Epidermal melanocyte (primary cell): ENCODE results near the gene UMOD.

ENCODE experiments used
- DNase-seq: peaks from one replicate; pipeline ENCODE4 v3.0.0; 2011; ENCODE audit warnings: low spot score; ENCODE audit not compliant: insufficient read length

Gene UMOD

GRCh38 chr16:20302389-20302788 lies 50.1 kb downstream of the UMOD start:
- no peak for DNase-seq

GRCh38 chr16:20301840-20302239 lies 50.7 kb downstream of the UMOD start:
- DNase-seq: no peak

- DNase-seq: peak; percentile 40
Observed at GRCh38 chr16:20300312-20301097, 52.0 kb downstream of the UMOD start.

GRCh38 chr16:20298452-20298851 lies 54.1 kb downstream of the UMOD start:
- no peak for DNase-seq

DNA sequence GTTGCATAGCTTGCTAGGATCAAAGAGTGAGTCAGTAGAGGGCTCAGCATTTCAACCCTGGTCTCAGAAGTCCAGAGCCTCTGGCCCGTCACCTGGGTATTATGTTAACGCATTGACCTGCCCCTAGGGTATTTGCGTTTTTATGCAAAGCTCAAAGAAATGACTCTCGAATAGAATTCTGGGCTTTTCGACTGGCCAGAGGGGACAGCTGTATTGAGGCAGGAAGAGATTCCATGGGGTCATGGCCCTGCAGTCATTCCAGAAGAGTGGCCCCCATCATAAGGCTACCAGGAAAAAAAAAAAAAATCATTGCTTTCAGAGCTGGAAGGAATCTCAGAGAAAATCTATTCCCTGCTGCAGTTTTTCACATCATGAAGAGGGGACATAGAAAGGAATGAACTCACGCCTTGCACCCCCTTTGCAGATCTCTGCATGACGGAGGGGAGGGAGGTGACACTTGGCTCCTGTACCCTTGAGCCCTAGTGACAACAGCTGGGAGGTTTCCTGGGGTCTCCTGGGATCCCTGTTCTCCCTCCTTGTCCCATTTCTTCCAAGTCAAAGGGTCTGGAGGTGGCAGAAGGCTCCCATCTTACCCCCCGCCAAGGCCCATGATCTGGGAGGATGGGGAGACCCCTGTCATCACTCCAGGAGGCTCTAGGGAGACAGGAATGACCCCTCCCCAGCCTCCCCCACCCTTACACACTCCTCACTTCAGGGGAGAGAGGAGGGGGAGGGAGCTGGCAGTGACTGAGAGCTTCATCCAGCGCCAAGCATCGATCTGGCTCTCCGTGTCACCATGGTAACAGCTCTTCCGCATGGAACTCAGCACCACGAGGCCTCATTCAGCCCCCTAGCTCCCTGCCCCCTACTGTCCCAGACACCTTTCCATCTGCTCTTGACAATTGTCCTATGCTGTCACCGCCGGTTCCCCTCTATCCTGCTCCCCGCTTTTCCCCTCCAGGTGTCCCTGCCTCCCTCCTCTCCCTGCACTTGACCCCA lies 61.0 kb downstream of the UMOD start:
- no peak for DNase-seq

DNA sequence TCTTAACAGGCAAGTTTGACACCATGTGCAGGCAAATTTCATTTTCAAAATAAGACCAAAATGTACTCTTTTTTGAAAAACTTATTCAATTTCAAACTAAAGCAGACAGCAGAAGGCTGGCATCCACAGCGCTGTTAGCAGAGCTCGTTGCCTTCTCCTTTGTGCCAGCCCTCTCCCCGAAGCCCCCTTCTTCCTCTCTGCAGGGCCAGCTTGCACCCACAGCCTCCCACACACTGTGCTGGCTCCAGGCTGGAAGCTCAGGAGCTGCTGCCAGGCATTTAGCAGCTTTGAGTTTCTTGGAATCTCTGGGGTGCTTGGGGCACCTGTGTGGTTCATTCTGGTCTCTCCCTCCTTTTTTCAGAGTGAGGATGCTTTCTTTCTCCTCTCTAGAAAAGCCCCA lies 62.9 kb downstream of the UMOD start:
- no peak for DNase-seq

GRCh38 chr16:20285993-20286499 lies 66.5 kb downstream of the UMOD start:
- DNase-seq: no peak
